ENCODE results near the gene CLVS2. TPM values are rescaled to one million over a fixed set of nuclear protein-coding genes. Genes with fewer than 3 reads are reported as not detected.

The CLVS2 gene
- total RNA-seq, 4 donors from 2014 or later, result under 0.01 to 11.6 (median 3.2) TPM

DNA sequence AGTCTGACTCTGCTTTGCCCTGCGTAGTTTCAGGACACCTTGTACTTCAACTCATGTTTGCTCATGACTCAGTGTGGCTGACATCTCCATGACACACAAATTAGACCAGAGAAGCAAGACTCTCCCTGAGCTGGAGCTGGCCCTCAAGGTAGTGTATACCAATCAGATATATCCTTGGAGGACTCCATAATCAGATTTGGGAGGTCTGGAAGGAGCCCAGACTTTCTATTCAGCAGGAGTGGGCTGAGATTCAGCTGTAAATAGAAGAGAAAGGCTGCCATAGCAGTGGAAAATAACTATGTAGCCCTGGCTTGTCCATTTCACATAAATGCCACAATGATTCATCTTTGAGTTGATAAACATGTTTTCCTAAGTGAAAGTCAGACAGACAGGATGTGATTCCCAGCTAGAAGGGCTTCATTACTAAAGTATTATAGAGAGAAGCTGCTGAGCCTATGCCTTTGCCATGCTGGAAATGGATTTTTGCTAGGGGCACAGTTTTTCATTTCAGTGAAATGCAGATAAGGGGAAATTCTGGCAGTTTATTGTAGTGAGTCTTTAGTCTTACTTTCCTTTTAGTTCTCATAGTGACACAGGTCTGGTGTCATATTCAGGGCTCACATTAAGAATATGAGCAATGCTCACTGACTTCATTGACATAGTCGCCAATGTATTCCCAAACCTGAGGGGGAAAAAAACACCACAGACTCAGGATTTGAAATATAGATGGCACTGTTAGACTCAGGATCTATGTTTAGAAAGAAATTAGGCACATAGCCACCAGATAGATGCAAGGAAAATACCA, 95.3 kb downstream of the CLVS2 start:
- Histone ChIP-seq H3K4me1 (no peaks in the 10 kb centered on the region), H3K4me3 (no peak overlapping the region), H3K36me3 (no peaks in the 10 kb centered on the region), H3K27ac (peak overlapping the region; percentile 69 to 78), H3K9me3 (no peaks in the 10 kb centered on the region), H3K27me3 (no peaks in the 10 kb centered on the region)
- DNase-seq, result peak; percentile 16 to 73
- TF ChIP-seq POLR2A (IDR thresholded peaks at IDR 0.05), result no peak
- TF ChIP-seq, protein P1, sequence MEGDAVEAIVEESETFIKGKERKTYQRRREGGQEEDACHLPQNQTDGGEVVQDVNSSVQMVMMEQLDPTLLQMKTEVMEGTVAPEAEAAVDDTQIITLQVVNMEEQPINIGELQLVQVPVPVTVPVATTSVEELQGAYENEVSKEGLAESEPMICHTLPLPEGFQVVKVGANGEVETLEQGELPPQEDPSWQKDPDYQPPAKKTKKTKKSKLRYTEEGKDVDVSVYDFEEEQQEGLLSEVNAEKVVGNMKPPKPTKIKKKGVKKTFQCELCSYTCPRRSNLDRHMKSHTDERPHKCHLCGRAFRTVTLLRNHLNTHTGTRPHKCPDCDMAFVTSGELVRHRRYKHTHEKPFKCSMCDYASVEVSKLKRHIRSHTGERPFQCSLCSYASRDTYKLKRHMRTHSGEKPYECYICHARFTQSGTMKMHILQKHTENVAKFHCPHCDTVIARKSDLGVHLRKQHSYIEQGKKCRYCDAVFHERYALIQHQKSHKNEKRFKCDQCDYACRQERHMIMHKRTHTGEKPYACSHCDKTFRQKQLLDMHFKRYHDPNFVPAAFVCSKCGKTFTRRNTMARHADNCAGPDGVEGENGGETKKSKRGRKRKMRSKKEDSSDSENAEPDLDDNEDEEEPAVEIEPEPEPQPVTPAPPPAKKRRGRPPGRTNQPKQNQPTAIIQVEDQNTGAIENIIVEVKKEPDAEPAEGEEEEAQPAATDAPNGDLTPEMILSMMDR (IDR thresholded peaks at IDR 0.05), result no peak
- intact Hi-C loops (cut with DNase I; ENCODE audit: low total_unique reads), result no loop called here

DNA sequence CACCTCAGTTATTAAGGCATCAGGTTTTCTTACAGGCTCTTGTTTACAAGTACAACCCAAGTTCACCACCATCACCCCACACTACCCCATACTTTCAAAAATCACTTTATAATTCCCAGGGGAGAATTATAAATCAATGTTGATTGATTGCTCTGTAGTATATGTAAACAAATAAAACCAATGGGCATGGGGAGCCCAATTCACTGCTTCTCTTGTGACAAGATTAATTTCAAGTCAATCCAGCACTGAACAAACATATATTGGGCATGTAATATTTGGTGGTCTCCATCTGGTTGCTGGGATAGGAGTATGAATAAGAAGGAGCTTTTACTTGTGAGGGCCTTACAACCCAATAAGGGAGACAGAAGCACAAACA, 95.8 kb downstream of the CLVS2 start:
- intact Hi-C loops (cut with DNase I; ENCODE audit: low total_unique reads), result no loop called here
- TF ChIP-seq, protein P1 (IDR thresholded peaks at IDR 0.05), result no peak
- no peak for TF ChIP-seq POLR2A (IDR thresholded peaks at IDR 0.05)
- H3K4me3 ChIP-seq, result no peak overlapping the region
- peak overlapping the region; percentile 69 to 78 for H3K27ac ChIP-seq
- DNase-seq, result no peak
- H3K36me3 ChIP-seq, result no peaks in the 10 kb centered on the region
- H3K4me1 ChIP-seq, result no peaks in the 10 kb centered on the region
- H3K27me3 ChIP-seq, result no peaks in the 10 kb centered on the region
- no peaks in the 10 kb centered on the region for H3K9me3 ChIP-seq

DNA sequence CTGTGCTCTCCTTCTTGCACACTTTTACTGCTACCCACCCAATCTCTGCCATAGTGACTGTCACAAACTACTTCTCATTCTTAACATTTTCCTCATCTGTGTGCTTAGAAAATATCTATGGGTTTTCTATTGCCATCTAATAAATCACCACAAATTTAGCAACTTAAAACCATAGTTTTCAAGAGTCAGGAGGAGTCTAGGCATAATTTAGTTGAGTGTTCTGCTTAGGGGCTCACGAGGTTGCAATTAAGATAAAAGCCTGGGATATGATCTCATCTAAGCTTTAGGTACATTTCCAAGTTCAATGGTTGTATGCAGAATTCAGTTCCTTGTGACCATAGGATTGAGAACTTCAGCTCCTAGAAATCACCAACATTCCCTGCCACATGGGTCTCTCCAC, 98.8 kb downstream of the CLVS2 start:
- no peaks in the 10 kb centered on the region for H3K27me3 ChIP-seq
- intact Hi-C loops (cut with DNase I; ENCODE audit: low total_unique reads), result no loop called here
- TF ChIP-seq, protein P1 (IDR thresholded peaks at IDR 0.05), result no peak
- TF ChIP-seq POLR2A (IDR thresholded peaks at IDR 0.05), result no peak

DNA sequence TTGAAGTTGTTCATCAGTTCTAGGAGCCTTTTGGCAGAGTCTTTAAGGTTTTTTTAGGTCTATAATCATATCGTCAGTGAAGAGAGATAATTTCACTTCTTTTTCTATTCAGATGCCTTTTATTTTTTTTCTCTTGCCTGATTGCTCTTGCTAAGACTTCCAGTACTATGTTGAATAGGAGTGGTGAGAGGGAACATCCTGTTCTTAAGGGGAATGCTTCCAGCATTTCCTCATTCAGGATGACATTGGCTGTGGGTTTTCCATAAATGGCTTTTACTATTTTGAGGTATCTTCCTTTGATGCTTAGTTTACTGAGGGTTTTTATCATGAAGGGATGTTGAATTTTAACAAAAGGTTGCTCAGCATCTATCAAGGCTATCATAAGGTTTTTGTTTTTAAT, 109.5 kb downstream of the CLVS2 start:
- Histone ChIP-seq H3K27ac (no peak overlapping the region), H3K9me3 (peaks cover 0 to 3% of the 10 kb centered on the region in 2 donors), H3K36me3 (no peaks in the 10 kb centered on the region), H3K4me3 (no peak overlapping the region), H3K27me3 (no peaks in the 10 kb centered on the region), H3K4me1 (no peaks in the 10 kb centered on the region)
- DNase-seq, result no peak
- intact Hi-C loops (cut with DNase I; ENCODE audit: low total_unique reads), result no loop called here
- TF ChIP-seq POLR2A (IDR thresholded peaks at IDR 0.05), result no peak
- TF ChIP-seq, protein P1 (IDR thresholded peaks at IDR 0.05), result no peak

More for the DNA sequence above, 98.8 kb downstream of the CLVS2 start:
- Histone ChIP-seq H3K4me3 (no peak overlapping the region), H3K9me3 (no peaks in the 10 kb centered on the region), H3K27ac (no peak overlapping the region), H3K36me3 (no peaks in the 10 kb centered on the region), H3K4me1 (no peaks in the 10 kb centered on the region)
- no peak for DNase-seq

DNA sequence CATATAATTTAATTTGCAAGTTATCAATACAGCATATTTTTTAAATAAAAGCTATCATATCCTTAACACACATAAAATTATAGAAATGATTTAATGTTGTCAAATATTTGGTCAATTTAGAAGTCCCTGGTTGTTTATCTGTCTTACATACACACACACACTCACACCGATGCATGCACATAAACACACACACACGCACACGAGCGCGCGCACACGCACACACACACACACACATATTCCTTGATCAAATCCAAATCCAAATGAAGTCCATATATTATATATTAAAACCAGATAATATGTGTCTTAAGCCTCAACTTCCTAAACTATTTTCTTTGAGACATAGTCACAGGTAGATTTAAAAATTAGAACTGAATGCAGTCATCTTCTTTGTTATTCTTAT, 120.3 kb downstream of the CLVS2 start:
- no peak for DNase-seq
- TF ChIP-seq, protein P1 (IDR thresholded peaks at IDR 0.05), result no peak
- no peak for TF ChIP-seq POLR2A (IDR thresholded peaks at IDR 0.05)
- Histone ChIP-seq H3K4me1 (no peaks in the 10 kb centered on the region), H3K4me3 (no peak overlapping the region), H3K27me3 (no peaks in the 10 kb centered on the region), H3K27ac (no peak overlapping the region), H3K36me3 (no peaks in the 10 kb centered on the region), H3K9me3 (no peaks in the 10 kb centered on the region)
- intact Hi-C loops (cut with DNase I; ENCODE audit: low total_unique reads), result no loop called here
